HG03378 (cell line): ENCODE measurements around the gene CAD.
"Not testable (repeated sequence)": the region's sequence is repeated elsewhere in the genome, so short reads cannot be mapped to it uniquely, and the experiment has no call there.

Experiments
- ATAC-seq: cut with Tn5 transposase; IDR thresholded peaks from one replicate; pipeline ENCODE4 v1.9.1; 2021; ENCODE audit warnings: mild to moderate bottlenecking, moderate library complexity; ENCODE audit not compliant: unreplicated experiment

Gene CAD

DNA sequence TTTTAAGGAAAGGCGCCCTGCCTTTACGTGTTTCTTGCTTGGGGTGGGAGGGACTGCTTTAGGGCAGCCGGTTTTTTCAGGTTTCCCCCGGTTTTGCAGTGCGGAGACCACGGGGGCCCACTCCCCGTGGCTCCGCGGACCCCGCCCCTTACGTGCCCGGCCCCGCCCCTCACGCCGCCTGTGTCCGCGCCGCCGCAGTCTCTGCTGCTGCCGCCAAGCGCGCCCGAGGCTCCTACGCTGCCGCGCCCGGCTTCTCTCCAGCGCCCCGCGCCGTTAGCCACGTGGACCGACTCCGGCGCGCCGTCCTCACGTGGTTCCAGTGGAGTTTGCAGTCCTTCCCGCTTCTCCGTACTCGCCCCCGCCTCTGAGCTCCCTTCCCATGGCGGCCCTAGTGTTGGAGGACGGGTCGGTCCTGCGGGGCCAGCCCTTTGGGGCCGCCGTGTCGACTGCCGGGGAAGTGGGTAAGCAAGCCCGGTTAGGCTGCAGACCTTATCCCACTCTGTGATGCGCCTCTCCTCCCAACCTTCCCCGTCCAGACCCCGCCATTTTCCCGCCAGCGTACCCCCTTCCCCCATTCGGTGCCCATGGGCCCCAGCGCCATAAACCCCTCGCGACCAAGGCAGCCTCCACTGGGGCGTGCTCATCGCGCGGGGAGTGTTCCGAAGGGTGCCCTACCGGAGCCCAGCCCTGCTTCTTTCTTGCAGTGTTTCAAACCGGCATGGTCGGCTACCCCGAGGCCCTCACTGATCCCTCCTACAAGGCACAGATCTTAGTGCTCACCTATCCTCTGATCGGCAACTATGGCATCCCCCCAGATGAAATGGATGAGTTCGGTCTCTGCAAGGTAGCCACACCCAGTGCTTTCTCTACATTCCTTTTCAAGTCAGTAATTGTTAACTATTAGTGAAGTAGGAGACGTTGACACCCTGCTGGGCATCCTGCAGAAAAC, at the start of gene CAD:
TSS of gene CAD (plus strand) at position 197 of the 949 bp plus-strand sequence. CDS start at position 380, 183 bp downstream.
- peak; percentile 39 for ATAC-seq

DNA sequence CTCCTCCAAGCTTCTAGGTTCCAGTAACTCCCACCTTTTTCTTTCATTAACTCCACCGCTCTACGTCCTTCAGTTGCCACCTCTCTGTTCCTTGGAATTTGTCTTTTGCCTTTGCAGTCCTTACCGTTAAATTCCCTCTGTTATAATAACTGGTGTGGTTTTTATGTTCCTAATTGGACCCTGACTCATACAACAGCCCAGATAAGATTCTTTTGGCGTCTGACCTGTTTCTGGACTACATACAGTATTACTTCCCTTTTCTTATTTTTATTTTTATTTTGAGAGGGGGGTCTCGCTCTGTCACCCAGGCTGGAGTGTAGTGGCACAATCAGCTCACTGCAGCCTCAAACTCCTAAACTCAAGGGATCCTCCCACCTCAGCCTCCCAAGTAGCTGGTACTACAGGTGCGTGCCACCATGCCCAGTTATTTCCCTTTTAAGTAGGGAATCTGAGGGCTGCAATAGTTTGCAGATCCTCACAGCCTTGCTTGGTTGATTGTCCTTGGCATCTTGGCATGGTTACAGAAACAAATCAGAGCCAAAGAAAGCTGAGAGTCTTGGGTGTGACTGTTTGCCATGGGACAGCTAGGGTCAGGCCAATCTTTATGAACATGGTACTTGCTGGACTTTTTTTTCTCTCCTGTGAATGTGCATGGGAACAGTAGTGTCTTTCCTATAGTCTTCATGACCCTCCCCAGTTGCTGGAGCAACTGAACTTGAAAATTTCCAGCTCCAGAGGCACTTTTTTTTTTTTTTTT, 46.4 kb upstream of the CAD start:
- no peak for ATAC-seq

DNA sequence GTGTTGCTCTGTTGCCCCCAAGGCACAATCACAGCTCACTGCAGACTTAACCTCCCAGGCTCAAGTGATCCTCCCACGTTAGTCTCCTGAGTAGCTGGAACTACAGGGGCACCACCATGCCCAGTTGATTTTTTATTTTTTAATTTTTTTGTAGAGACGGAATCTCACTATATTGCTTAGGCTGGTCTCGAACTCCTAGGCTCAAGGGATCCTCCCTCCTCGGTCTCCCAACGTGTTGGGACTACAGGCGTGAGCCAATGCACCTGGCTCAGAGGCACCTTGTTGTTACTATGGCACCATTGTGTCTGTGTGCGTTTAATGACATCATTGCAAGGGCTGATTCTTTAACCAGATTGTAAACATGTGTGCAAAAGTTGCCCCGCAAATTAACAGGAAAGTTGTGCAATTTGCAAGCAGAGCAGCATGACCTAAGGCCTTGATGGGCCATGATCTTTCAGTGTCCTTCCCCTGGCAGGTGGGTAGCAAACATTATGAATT, 45.8 kb upstream of the CAD start:
- ATAC-seq: no peak

DNA sequence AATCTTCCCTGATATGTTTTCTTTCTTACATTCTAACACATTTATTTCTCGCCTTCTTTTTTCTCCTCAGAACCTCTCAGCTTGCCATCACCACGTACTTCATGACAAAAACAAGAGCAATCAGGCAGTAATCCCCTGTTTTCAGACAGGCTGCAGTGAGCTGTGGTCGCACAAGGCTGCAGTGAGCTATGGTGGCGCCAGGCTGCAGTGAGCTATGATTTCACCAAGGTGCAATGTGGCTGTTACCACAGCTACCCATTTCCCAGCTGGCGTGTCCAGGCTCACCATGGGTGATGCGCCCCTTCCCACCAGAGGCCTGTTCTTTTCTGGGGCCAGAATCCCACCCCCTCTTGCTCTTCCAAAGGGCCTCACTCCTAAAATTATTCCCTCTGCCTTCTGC, 42.5 kb upstream of the CAD start:
- no peak for ATAC-seq

DNA sequence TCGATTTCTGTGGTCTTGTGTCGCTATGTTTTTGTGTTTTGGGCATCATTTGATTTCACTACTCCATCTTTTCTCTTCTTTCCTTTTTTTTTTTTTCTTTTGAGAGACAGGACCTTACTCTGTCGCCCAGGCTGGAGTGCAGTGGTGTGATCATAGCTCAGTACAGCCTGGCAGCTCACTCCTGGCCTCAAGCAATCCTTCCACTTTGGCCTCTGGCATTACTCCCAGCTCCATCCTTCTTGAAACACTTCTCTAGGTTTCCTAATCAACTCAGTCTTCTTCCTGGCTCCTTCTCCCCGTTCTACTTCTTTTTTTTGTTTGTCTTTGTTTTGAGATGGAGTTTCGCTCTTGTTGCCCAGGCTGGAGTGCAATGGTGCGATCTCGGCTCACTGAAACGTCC, 41.8 kb upstream of the CAD start:
- no peak for ATAC-seq

DNA sequence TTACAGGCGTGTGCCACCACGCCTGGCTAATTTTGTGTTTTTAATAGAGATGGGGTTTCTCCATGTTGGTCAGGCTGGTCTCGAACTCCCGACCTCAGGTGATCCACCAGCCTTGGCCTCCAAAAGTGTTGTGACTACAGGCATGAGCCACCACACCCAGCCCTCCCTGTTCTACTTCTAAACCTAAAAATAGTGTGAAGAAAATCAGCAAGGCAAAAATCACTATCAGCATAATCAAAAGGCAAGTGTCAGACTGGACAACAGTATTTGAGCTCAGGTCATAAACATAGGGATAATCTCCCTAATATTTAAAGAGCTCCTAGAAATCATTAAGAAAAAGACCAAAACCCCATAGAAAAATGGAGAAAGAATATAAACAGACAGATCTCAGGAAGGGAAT, 41.4 kb upstream of the CAD start:
- not testable (repeated sequence) for ATAC-seq

DNA sequence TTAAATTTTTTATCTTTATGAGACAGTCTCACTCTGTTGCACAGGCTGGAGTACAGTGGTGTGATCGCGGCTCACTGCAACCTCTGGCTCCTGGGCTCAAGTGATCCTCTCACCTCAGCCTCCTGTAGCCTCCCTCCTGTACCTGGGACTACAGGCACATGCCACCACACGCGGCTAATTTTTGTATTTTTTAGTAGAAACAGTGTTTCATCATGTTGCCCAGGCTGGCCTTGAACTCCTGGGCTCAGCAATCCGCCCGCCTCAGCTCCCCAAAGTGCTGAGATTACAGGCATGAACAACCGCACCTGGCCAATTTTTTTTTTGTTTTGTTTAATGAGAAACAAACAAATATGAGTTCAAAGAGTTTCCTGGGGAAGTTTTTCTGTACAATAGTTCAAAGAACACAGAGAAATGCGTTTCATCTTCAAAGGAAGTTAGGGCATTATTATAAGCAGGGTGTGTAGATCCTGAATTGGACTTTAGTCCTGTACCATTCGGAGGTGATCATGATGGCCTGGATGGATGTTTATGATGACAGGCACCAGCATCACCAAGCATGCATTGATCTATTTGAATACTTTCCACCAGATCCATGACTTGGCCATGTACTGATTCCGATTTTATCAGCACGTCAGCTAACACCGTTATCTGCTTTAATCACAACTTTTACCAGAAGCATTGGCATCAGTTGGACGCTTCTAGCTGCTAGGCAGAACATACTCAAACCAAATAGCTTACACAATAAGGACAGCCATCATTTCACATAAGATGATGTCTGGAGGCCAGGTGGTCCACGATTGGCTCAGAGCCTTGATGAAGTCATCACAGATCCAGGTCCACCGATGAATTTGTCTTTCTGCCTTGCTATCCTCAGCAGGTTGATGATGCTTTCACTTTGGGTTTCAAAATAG, 39.5 kb upstream of the CAD start:
- ATAC-seq: no peak

DNA sequence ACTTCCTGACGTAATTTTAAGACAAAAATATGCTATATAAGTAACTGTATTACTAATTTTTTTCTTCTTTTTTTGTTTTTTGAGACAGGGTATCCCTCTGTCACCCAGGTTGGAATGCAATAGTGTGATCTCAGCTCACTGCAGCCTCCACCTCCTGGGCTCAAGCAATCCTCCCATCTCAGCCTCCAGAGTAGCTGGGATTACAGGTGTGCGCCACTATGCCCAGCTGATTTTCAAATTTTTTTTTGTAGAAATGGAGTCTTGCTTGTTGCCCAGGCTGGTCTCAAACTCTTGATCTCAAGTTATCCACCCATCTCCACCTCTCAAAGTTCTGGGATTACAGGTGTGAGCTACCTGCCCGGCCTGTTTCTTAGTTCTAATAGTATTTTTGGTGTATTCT, 38.7 kb upstream of the CAD start:
- ATAC-seq: no peak

DNA sequence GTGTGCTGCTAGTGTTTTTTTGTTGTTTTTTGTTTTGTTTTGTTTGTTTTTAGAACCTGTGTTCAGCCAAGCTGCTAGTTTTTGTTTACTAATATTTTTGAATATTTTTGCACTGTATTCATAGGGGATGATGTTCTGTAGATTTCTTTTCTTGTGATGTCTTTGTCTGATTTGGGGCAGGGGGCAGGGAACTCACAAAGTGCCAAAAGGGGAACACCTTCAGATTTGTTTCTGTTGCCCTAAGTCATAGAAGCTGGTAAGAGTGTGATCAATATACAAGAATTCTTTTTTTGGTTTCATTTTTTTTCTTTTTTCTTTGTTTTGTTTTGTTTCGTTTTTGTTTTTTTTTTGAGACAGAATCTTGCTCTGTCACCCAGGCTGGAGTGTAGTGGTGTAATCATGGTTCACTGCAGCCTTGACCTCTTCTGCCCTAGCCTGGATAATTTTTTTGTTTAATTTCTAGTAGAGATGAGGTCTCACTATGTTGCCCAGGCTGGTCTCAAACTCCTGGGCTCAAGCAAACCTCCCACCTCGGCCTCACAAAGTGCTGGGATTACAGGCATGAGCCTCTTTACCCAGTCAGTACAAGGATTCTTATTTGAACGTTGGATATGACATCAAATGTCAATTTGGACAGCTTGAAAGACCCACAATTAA, 37.7 kb upstream of the CAD start:
- no peak for ATAC-seq

DNA sequence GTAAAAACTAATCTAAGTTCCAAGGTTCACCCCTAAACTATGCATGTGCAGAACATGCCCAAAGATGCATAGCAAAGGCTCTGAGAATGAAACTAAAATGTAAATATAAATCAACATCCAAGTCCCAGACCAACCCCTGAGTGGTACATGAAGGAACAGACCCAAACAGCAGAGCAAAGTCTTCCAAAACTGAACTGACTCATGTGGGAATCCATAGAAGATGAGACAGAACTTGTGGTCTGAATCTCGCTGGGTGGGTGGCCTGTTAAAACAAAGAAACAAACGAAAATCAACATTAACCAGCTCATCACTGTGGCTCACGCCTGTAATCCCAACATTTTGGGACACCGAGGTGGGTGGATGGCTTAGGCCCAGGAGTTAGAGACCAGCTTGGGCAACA, 34.8 kb upstream of the CAD start:
- ATAC-seq: no peak

DNA sequence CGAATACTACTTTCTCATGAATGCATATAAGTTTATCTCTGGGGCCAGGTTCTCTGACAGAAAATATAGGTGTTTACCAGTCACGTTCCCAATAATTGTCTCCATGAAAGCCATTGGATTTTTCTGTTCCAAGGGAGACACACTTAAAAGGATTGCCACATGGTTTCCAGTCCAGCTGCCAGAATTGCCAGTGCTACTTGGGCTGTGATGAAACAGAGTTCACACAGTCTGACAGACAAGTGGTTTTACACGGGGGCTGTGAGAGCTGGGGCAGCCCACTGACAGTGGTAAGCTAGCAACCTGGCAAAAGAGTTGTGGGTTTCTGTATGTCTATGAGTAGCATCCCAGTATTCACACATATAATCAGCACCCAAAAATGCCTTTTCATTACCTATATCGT, 33.1 kb upstream of the CAD start:
- ATAC-seq: no peak

DNA sequence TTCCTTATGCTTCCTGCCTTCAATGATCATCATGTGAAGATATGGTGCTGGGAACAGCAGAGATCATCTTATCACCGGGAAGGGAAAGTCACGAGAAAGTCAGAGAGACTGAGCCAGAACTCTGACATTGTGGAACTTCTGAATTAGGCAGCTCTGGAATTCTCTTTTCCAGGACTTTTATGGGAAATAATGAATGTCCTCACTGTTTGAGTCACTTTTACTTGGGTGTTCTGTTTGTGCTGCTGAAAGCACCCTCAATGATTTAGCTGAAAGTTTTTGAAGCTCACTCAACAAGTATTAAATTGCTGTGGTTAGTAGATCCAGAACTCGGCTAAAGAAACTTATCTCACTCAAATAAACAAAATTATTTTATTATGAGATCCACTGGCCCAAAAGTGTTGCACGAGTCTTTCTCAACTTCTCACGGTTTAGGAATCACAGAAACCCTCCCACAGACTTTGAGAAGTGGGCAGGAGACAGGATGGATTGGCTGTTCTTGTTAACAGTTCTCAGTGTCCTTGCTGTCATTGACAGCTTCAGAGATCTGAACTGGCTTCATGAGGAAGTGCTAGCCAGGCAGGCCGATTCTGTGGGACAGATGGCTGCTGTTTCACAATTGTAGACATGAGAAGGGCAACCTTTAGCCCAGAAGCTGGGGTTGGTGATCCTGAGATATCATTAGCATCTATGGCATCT, 31.7 kb upstream of the CAD start:
- no peak for ATAC-seq

DNA sequence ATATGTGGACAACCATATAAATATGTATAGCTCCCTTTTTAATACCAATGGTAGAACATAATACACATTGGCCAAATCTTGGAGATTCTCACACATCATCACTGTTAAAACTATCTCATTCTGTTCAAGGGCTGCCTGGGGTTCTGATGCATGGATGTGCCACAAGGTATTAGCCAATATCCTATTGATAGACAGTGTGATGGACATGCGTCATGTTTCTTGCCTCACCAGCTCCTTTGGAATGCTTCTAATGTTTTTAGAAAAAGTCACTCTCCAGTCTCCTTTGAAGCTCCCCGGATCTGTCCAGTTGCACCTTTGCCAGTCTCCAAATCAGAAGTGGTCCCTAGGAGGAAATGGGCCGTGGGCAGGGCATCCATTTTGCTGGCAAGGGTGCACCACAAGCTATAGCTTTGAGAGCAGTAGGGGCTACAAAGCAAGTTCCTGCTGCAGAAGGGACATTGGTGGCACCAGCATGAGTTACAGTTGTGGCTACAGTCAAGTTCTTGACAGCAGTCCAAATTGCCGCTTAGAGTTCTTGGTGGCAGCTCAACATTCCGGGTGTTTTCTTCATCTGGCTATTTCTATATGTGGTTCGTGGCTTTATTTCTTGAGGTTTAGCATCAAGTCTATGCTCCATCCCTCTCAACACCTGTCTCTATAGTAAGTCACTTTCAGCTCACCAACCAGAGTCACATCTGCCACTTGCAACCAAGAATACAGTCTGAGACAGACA, 30.4 kb upstream of the CAD start:
- ATAC-seq: no peak

DNA sequence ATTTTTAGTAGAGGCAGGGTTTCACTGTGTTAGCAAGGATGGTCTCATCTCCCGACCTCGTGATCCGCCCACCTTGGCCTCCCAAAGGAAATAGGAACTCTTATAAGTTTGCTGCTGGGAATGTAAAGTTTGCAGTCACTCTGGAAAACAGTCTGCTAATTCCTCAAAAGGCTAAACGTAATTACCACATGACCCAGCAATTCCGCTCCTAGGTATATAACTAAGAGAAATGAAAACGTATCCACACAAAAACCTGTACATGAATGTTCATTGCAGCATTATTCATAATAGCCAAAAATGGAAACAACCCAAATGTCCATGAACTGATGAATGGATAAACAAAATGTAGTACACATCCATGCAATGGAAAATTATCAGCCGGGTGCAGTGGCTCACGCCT, 27.2 kb upstream of the CAD start:
- no peak for ATAC-seq

DNA sequence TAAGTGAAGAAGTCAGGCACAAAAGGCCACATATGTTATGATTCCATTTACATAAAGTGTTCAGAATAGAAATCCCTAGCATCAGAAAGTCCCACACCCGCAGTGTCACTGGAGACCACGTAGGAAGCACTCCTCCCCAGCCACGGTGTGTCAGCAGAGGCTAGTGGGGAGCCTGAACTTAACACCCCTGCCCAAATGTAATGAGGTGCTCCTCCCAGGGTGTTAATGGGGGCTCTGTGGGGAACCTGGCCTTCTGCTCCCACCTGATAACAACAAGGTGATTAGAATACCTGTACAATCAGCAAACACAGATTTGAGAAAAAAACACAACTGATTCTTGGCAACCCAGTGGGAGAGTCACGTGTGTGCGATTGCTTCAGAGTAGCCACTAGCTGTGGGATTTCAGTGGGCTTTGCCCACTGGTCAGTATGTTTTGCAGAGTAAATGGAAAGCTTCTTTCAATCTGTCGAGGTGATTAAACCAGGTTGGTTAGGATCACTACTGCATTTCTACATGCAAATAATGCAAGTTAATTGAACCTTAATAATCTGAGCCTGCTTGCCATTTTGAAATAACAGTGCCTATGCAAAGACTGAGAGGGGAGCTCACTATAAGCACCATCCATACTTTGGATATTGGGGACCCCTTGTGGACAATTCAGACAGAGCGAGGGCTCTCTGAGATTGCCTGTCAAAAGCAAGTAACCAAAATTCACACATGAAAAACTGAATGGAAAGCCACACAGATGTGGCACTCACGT, 25.9 kb upstream of the CAD start:
- no peak for ATAC-seq

DNA sequence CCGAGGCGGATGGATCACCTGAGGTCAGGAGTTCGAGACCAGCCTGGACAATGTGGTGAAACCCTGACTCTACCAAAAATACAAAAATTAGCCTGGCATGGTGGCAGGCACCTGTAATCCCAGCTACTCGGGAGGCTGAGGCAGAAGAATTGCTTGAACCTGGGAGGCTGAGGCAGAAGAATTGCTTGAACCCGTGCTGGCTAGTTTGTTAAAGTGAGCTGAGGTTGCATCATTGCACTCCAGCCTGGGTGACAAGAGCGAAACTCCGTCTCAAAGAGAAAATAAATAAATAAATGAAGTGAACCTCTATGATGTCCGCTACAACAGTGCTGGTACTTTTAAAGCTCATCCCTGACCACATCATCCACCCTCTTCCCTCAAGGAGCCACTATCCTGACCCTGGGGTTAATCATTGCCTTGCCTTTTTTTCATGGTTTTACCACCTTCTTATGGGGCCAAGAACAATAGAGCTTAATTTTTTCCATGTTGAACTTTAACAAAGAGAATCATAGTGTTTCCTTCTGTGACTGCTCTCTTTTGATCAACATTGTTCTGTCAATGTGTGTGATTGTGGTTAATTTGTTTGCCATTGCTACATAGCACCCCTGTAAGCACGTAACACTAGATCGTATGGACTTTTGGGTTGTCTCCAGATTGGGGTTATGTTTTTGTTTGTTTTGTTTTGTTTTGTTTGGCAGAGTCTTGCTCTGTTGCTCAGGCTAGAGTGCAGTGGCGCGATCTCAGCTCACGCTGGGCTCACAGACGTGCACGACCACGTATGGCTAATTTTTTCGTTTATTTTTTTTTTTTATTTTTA, 22.4 kb upstream of the CAD start:
- ATAC-seq: no peak

DNA sequence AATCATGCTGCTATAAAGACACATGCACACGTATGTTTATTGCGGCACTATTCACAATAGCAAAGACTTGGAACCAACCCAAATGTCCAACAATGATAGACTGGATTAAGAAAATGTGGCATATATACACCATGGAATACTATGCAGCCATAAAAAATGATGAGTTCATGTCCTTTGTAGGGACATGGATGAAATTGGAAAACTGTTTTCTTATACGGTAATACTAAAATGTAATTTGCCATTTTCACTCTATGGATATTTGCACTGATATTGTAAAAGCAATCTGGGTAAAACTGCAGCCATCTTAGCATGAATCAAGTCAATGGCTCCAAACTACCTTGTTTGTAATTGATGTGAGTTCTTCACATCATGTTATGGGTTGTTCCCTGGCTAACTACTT, 21.4 kb upstream of the CAD start:
- ATAC-seq: not testable (repeated sequence)
